IPS DF 4.7 (cell line): ENCODE results near the gene KCNJ5.

ENCODE experiments used
- DNase-seq: peaks from one replicate; pipeline ENCODE4 v3.0.0-alpha.2; 2013; ENCODE audit warnings: low spot score; ENCODE audit errors: extremely low read depth

The KCNJ5 gene

GRCh38 chr11:128890543-128891368, at the start of gene KCNJ5:
TSS of gene KCNJ5 (plus strand) at chr11:128891356. CDS start at chr11:128911274, 19,918 bp downstream.
- DNase-seq = no peak

GRCh38 chr11:128841461-128842072, 49.6 kb upstream of the KCNJ5 start:
- DNase-seq = no peak

- no peak for DNase-seq
Measured at GRCh38 chr11:128843198-128843785, 47.9 kb upstream of the KCNJ5 start.

GRCh38 chr11:128845334-128845780, 45.8 kb upstream of the KCNJ5 start:
- no peak for DNase-seq

- DNase-seq = no peak
Measured at GRCh38 chr11:128846985-128847384, 44.2 kb upstream of the KCNJ5 start.

GRCh38 chr11:128848815-128849455, 42.2 kb upstream of the KCNJ5 start:
- DNase-seq = peak; percentile 53

GRCh38 chr11:128852327-128853023, 38.7 kb upstream of the KCNJ5 start:
- no peak for DNase-seq

GRCh38 chr11:128853559-128853958, 37.6 kb upstream of the KCNJ5 start:
- DNase-seq = no peak

- DNase-seq = no peak
Measured at GRCh38 chr11:128854841-128855240, 36.3 kb upstream of the KCNJ5 start.

GRCh38 chr11:128856241-128856640, 34.9 kb upstream of the KCNJ5 start:
- no peak for DNase-seq

GRCh38 chr11:128857341-128857740, 33.8 kb upstream of the KCNJ5 start:
- DNase-seq = no peak

GRCh38 chr11:128859563-128860441, 31.4 kb upstream of the KCNJ5 start:
- DNase-seq = no peak

- no peak for DNase-seq
Measured at GRCh38 chr11:128860571-128861361, 30.4 kb upstream of the KCNJ5 start.

GRCh38 chr11:128862406-128862805, 28.8 kb upstream of the KCNJ5 start:
- no peak for DNase-seq

- no peak for DNase-seq
Measured at GRCh38 chr11:128862908-128863660, 28.1 kb upstream of the KCNJ5 start.

GRCh38 chr11:128865490-128865889, 25.7 kb upstream of the KCNJ5 start:
- DNase-seq = no peak

GRCh38 chr11:128867277-128867676, 23.9 kb upstream of the KCNJ5 start, which contains the start of gene KCNJ1:
TSS of gene KCNJ1 (minus strand) at chr11:128867296. CDS start at chr11:128840243, 27,053 bp downstream.
- DNase-seq = no peak

- DNase-seq = no peak
Measured at GRCh38 chr11:128868841-128869671, 22.1 kb upstream of the KCNJ5 start.
